GM12873 (cell line): ENCODE results near the gene MRPL41.

Experiments
- CTCF ChIP-seq: IDR thresholded peaks from 2 replicates; pipeline ENCODE4 v1.5.1; 2012; ENCODE audit warnings: low read depth, mild to moderate bottlenecking, moderate library complexity, low read length, control low read depth; ENCODE audit not compliant: insufficient read depth; ENCODE audit errors: missing control alignments

MRPL41 gene

GRCh38 chr9:137520614-137521404, 30.9 kb upstream of the MRPL41 start:
- TF ChIP-seq CTCF: no peak

DNA sequence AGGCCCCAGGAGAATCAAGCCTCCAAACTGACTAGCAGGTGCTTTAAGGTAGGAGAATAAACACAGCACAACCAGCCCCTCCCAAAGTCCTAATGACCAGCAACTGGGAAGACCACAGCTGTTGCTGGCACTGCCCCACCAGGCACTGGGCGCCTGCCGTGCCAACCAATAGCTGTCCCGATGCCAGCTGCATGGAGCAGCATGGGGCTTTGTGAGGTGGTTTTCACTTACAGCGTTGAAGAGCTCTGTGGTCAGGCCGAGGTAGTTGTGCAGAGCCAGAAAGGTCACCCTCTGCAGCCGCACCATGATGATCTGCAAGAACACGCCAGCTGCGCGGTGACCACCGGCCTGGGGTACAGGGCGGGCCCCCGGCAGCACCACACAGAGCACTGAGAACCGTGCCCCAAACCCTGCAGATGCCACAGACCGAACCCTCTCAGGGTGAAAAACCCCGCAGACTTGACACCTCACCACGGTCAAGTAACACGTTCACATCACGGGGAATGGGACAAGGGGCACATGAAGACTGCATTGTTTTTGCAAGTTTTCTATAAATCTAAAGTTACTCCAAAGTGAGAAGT, 30.2 kb upstream of the MRPL41 start:
- no peak for TF ChIP-seq CTCF

DNA sequence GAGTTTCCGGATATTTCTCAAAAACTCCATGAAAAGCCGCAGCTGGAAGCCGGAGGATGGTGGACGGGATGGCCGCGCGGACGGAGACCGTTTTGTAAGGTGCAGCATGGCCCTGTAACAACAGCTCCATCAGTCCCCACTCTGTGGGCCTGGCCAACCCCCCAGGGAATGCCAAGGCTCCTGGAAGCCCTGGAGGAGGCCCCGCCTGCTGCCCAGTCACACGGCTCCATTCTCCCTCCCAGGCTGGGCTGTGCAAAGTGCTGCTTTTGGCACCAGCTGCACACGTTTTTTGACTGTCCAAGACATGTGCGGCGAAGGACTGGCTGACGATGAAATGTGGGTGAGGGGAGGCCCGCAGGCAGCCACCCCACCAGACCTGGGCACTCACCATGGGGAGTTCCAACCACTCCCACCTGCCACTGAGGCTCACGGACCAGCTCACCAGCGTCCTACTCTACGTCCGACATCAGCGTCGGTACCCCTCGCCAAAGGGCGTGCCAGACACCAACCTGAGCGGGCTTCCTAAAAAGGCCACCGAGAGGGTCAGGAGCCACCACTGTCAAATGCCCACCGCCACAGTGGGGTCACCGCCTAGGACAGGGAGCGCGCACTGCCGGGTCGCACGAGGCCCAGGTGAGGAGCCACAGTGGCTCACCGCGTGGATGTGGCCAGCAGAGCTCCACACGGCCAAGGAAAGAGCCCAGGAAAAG, 28.8 kb upstream of the MRPL41 start:
- TF ChIP-seq CTCF: no peak

DNA sequence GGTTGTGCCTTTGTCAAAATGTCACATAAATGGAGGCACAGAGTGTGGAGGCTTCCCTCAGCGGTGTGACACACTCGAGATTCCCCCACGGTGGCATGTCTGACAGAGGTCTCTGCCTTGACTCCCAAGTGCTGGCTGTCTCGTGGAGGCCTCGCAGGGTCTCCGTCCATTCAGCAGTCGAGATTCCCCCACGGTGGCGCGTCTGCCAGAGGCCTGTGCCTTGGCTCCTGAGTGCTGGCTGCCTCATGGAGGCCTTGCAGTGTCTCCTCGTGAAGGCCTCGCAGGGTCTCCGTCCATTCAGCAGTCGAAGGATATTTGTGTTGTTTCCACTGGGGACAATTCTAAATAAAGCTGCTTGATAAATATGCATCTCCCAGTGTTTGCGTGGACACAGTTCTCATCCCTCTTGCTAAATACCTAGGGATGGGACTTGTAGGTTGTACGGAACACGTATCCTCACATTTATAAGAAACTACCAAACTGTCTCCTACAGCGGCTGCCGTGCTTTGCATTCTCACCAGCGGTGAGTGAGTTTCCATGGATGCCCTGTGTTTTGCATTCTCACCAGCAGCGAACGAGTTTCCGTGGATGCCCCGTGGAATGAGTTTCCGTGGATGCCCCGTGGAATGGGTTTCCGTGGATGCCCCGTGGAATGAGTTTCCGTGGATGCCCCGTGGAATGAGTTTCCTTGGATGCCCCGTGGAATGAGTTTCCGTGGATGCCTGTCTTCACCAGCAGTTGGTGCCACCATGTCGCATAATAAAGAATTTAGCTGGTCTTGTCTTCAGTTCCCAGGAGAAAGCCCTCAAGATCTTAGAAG, 27.3 kb upstream of the MRPL41 start:
- no peak for TF ChIP-seq CTCF

GRCh38 chr9:137524981-137525317, 26.7 kb upstream of the MRPL41 start:
- TF ChIP-seq CTCF: no peak

GRCh38 chr9:137530331-137530730, 21.3 kb upstream of the MRPL41 start:
- no peak for TF ChIP-seq CTCF

DNA sequence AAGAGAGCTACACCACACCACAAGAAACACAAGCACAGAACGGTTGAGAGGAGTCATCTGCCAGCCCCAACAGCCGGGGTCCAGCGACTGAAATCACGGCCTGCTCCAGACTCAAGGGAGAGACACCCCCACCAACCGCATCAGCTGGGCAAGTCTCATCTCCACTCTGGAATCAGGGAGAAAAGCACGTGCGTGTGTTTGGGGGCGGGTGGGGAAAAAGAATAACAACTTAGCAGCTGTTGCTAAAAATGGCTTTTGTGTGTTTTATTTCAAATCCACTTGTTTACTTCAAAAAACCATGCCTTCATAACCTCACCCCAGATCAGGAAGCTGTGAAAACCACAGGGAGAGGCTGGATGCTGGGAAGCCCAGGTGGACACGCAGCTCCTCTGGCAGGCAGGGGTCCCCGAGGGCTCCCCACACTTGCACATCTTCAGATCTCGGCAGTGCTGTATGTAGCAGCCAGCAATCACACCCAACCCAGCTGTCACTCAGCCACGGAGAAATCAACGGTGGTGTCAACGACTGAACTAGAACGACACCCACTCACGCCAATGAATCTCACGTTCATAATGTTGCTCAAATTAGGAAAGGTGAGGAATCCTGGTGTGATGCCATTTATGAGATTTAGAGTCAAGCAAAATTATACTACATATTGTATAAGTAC, 20.4 kb upstream of the MRPL41 start:
- no peak for TF ChIP-seq CTCF
